Measurements from ENCODE around the gene PHLDB1.

Gene PHLDB1

DNA sequence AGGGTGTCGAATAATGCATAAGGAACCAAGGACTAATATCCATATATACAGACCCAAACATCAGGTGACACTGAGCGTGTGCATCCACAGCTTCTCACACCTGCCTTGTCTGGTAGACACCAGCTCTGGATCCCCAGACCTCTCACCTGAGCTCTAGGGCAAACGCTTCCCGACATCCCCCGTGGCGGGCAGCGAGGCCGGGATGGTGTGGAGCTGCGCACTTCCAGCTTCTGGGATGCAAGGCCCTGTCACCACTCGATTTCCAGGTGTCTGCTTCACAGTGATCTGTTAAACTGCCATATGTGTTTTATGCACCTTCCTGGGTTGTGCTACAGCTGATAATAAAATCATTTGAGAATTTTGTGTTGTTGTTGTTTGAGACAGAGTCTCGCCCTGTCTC is 87.4 kb downstream of the PHLDB1 start:
- Mint-ChIP-seq H3K27ac (no peak overlapping the region), H3K4me3 (no peak overlapping the region), H3K36me3 (no peaks in the 10 kb centered on the region)

DNA sequence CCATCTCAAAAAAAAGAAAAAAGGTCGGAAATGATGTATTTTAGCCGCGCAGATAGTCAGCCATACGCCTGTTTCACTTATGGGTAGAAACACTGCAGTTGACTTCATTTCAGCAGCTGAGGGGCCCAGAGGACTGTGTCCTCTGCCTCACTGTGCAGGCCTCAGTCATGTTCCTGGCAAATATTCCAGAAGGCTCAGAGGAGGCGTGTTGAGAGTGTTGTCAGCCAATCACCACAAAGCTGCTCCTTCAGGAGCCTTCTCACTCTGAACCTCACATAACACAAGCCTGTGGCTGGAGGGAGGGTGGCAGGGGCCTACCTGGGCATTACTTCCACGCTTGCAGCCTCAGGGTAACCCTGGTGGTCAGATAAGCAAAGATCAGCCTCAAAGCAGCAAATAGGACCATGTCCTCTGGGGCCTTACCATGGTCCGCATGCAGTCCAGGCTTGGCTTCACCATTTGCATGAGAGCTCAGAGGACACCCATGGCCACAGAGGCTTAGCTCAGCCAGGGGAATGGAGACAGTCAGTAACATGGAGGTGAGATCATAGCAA is 89.3 kb downstream of the PHLDB1 start:
- Mint-ChIP-seq H3K27me3 (no peaks in the 10 kb centered on the region), H3K4me3 (no peak overlapping the region), H3K36me3 (peaks cover 3% of the 10 kb centered on the region), H3K27ac (no peak overlapping the region), H3K4me1 (peaks cover 11% of the 10 kb centered on the region), H3K9me3 (no peaks in the 10 kb centered on the region)
- ATAC-seq (ENCODE audit: low read depth) (no peak), DNase-seq (ENCODE audit: low spot score in 2 of 2) (no peak)

More for the DNA sequence above, 87.4 kb downstream of the PHLDB1 start:
- peaks cover 13% of the 10 kb centered on the region for H3K4me1 Mint-ChIP-seq
- DNase-seq (ENCODE audit: low spot score in 2 of 2) (no peak), ATAC-seq (ENCODE audit: low read depth) (no peak)
- no peaks in the 10 kb centered on the region for H3K9me3 Mint-ChIP-seq
- H3K27me3 Mint-ChIP-seq: no peaks in the 10 kb centered on the region

DNA sequence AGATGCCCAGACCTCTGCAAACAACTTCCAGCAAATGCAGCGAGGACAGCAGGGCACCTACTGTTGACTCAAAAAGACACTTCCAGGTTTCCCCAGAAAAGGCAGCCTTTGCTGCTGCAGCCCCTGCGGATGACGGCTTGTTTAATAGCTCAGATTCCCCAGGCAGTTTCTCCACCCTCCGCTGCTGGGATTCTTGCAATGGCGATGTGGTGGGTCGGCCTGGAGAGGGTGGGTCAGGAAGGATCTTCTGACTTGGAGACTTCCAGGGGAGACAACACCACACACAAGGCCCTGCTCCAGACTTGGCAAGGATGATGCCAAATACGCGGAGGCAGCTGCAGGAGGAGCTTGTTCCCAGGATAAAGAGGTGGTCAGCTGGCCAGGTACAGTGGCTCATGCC is 89.9 kb downstream of the PHLDB1 start:
- H3K27ac Mint-ChIP-seq: no peak overlapping the region
- DNase-seq (ENCODE audit: low spot score in 2 of 2): no peak
- H3K9me3 Mint-ChIP-seq: no peaks in the 10 kb centered on the region
- peaks cover 3% of the 10 kb centered on the region for H3K36me3 Mint-ChIP-seq
- no peaks in the 10 kb centered on the region for H3K27me3 Mint-ChIP-seq
- no peak for ATAC-seq (ENCODE audit: low read depth)
- H3K4me1 Mint-ChIP-seq: peaks cover 11% of the 10 kb centered on the region
- H3K4me3 Mint-ChIP-seq: no peak overlapping the region

DNA sequence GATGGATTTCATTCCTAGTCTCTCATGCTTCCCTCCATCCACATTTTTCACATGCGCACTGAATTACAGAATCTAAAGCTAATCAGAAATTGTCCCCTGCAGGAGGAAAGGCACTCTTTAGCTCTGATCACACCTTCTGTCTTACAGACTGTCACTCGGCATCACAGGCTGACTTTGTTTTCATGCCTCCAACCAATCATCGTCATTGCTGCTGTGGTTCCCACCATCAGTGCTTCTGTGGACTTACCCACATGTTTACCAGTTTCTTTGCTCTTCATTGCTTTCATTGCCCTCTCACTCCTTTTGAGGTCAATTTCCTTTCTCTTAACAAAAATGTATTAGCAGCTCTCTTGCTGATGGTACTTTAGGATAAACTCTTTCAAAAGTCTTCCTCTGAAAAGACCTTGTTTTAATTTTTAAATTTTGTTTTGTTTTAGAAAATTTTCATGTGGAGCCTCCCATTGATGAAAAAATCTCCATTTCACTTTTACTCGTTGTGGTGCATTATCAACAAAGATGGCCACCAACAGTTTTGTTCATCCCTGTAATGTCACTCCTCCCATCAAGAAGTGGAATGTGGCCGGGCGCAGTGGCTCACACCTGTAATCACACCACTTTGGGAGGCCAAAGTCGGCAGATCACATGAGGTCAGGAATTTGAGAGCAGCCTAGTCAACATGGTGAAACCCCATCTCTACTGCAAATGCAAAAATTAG is 92.2 kb downstream of the PHLDB1 start:
- Mint-ChIP-seq H3K9me3 (no peaks in the 10 kb centered on the region), H3K36me3 (peaks cover 3% of the 10 kb centered on the region), H3K4me1 (peaks cover 9% of the 10 kb centered on the region), H3K27ac (peak overlapping the region; percentile 16), H3K27me3 (no peaks in the 10 kb centered on the region), H3K4me3 (no peak overlapping the region)
- peak; percentile 30 for ATAC-seq (ENCODE audit: low read depth)
- DNase-seq (ENCODE audit: low spot score in 2 of 2): no peak

DNA sequence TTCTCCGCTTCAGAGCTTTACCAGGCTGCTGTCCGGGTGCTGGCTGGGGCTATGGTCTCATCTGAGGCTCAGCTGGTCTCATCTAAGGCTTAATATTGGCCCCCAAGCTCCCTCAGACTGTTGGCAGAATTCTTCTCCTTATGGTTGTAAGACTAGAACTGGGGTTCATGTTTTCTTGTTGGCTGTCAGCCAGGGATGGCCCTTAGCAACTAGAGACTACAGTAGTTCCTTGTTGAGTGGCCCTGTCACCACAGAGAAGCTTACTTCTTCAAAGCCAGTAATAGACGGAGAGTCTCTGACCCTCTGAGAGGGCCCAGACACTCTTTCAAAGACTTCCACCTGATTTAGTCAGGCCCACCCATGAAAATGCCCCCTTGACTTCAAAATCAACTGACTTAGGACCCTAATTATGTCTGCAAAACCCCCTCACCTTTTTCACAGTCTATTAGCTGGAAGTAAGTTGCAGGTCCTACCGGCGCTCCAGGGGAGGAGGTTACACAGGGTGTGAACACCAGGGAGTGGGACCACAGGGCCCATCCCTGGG is 96.2 kb downstream of the PHLDB1 start:
- H3K27me3 Mint-ChIP-seq: peaks cover 2% of the 10 kb centered on the region
- peaks cover 3% of the 10 kb centered on the region for H3K36me3 Mint-ChIP-seq
- peaks cover 18% of the 10 kb centered on the region for H3K4me1 Mint-ChIP-seq
- H3K27ac Mint-ChIP-seq: no peak overlapping the region
- H3K9me3 Mint-ChIP-seq: no peaks in the 10 kb centered on the region
- ATAC-seq (ENCODE audit: low read depth) (no peak), DNase-seq (ENCODE audit: low spot score in 2 of 2) (no peak)
- no peak overlapping the region for H3K4me3 Mint-ChIP-seq

DNA sequence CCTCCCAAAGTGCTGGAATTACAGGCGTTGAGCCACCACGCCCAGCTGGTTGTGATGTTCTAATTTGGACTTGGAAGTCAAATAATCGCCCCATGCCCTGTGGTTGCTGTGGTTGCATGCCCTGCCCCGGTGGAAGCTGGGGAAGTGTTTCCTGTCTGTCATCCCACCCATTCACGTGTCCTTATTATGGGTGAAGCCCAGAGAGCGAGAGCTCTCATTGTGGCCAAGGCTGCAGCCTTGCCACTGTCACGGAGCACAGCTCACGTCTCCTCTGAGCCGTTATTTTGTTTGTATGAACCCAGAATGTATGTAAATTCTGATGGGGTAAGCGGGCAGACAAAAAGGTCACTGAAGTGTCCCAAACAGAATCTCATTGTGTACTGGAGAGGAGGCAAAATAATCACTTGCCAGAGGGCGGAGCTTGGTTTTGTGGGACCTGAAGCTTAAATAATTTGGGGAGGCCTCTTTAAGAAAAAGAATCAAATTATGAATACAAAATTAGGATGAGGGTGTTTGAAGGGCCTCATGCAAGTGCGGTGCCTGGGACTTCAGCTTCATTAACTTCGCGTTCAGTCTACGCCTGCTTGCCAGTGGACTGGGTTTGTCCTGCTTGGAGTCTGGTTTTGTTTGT is 97.8 kb downstream of the PHLDB1 start:
- Mint-ChIP-seq H3K4me1 (peaks cover 12% of the 10 kb centered on the region), H3K27me3 (peaks cover 2% of the 10 kb centered on the region), H3K27ac (peak overlapping the region; percentile 23), H3K9me3 (no peaks in the 10 kb centered on the region), H3K4me3 (peak overlapping the region; percentile 56), H3K36me3 (peaks cover 3% of the 10 kb centered on the region)
- ATAC-seq (ENCODE audit: low read depth) (peak; percentile 73), DNase-seq (ENCODE audit: low spot score in 2 of 2) (no peak)

DNA sequence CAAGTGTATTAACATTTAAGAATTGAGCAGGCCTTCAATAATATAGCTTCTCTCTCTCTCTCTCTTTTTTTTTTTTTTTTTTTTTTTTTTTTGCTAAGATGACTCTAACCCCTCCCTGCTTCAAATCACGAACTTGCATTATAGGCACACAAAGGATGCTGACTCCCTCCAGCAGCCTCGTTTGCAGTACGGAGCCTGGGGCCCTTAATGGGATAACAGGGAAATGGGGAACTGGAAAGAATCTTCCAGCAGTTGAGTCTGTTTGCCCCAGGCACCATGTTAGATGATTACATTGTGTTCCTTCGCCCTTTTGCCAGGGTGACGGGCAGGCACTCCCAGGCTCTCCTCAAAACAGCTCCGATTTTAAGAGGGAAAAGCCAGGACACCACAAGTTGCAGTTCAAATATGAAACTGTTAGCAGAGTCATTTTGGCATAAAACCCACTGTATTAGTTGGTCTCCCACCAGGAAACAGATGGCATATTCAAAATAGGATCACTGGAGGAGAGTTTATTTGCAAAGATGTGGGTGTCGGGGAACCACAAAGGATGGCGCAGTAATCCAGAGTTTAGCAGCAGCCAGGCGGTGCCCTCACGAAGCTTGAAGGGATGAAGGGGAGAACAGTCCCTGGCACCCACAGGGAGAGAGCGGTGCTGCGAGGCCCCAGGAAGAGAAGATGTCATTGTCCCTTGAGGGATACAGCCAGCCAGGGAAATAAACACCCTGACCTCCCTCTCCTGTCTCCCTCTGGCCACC is 98.6 kb downstream of the PHLDB1 start:
- H3K36me3 Mint-ChIP-seq: no peaks in the 10 kb centered on the region
- no peak for DNase-seq (ENCODE audit: low spot score in 2 of 2)
- H3K4me3 Mint-ChIP-seq: no peak overlapping the region
- H3K27me3 Mint-ChIP-seq: peaks cover 2% of the 10 kb centered on the region
- no peak for ATAC-seq (ENCODE audit: low read depth)
- H3K9me3 Mint-ChIP-seq: no peaks in the 10 kb centered on the region
- peaks cover 9% of the 10 kb centered on the region for H3K4me1 Mint-ChIP-seq
- no peak overlapping the region for H3K27ac Mint-ChIP-seq

DNA sequence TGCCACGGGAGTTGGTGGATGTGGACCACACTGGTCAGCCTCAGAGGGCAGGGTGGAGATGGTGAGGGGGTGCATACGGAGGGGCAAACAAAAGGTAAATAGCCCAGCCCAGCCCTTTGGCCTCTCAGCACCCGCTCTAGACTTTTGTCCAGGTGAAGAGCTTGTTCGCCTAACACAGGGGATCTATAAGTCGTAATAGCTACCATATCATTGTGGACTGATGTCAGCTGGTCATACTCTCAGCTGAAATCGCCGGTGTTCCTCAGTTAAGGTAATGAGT is 99.1 kb downstream of the PHLDB1 start:
- Mint-ChIP-seq H3K27me3 (peaks cover 2% of the 10 kb centered on the region), H3K36me3 (no peaks in the 10 kb centered on the region), H3K4me3 (no peak overlapping the region), H3K27ac (no peak overlapping the region), H3K4me1 (peaks cover 9% of the 10 kb centered on the region), H3K9me3 (no peaks in the 10 kb centered on the region)
- DNase-seq (ENCODE audit: low spot score in 2 of 2) (no peak), ATAC-seq (ENCODE audit: low read depth) (no peak)
